T-helper 1 cell treated with Interleukin-12 subunit alpha and Interleukin-12 subunit beta and Interleukin-4 antibody, amounts not matched to agents 30 μg/mL and 1 μg/mL, for 36 hours (primary cell): ENCODE results near the gene ABCC1.
"Not testable (repeated sequence)": the region's sequence is repeated elsewhere in the genome, so short reads cannot be mapped to it uniquely, and the experiment has no call there.

Experiments
- H3K27ac Mint-ChIP-seq: one replicate; pipeline ENCODE4 v1.8.0; 2021; ENCODE audit warnings: mild to moderate bottlenecking, mixed read lengths
- H3K27me3 Mint-ChIP-seq: one replicate; pipeline ENCODE4 v1.8.0; 2021; ENCODE audit warnings: low read depth, mixed read lengths
- H3K36me3 Mint-ChIP-seq: one replicate; pipeline ENCODE4 v1.8.0; 2021; ENCODE audit warnings: low read depth, mixed read lengths
- H3K4me1 Mint-ChIP-seq: one replicate; pipeline ENCODE4 v1.8.0; 2021; ENCODE audit warnings: low read depth, mixed read lengths
- H3K4me3 Mint-ChIP-seq: one replicate; pipeline ENCODE4 v1.8.0; 2021; ENCODE audit warnings: mild to moderate bottlenecking, moderate library complexity, mixed read lengths
- H3K9me3 Mint-ChIP-seq: one replicate; pipeline ENCODE4 v1.8.0; 2021; ENCODE audit warnings: mixed read lengths

ABCC1 gene

GRCh38 chr16:16086653-16087446 is 137.4 kb downstream of the ABCC1 start:
- Mint-ChIP-seq H3K9me3 (peaks cover 13% of the 10 kb centered on the region), H3K4me3 (no peak overlapping the region), H3K36me3 (peaks cover 70% of the 10 kb centered on the region), H3K4me1 (no peaks in the 10 kb centered on the region), H3K27ac (no peak overlapping the region), H3K27me3 (no peaks in the 10 kb centered on the region)

DNA sequence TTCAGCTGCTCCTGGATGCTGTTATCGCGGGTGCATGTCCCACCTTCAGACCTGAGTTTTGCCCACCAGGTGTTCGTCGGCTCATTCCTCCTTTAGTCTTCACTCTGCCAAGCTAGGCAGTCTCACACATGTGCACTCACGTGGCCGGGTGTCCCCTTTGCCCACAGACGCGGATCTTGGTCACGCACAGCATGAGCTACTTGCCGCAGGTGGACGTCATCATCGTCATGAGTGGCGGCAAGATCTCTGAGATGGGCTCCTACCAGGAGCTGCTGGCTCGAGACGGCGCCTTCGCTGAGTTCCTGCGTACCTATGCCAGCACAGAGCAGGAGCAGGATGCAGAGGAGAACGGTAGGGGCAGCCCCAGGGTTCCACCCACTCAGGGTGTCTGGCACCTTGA is 140.8 kb downstream of the ABCC1 start:
- no peak overlapping the region for H3K4me3 Mint-ChIP-seq
- H3K36me3 Mint-ChIP-seq, result peaks cover 55% of the 10 kb centered on the region
- H3K27ac Mint-ChIP-seq, result no peak overlapping the region
- no peaks in the 10 kb centered on the region for H3K9me3 Mint-ChIP-seq
- no peaks in the 10 kb centered on the region for H3K4me1 Mint-ChIP-seq
- H3K27me3 Mint-ChIP-seq, result no peaks in the 10 kb centered on the region

DNA sequence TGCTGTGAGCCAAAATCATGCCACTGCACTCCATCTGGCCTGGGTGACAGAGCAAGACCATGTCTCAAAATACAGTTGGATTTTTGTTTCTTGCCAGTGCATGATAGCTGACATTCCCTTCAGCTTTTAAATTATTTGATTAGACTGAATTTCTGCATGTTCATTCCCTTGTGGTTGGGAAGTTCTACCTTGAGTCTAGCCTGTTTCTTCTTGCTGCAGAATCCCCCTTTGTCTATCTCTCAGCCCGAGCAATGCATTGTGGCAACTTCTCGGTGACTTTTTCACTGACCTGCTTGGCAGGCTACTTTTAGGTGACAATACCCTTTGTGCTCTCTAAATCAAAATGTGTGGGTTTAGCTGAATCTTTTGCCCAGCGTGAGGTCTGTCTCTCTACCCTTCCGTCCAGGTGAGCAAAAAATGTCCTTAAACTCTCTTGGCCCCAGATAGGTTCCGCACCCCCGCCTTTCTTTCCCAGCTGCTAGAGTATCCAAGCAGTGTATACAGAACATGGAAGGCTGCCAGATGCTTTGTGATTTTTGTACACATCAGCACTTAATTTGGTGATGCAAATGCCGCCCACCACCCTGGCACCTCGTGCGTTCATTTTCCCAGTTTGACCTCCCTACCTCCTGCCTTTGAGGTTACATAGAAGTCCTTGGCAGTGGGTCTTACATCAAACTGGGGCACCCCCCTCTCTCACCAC is 143.7 kb downstream of the ABCC1 start:
- Mint-ChIP-seq H3K27me3 (no peaks in the 10 kb centered on the region), H3K36me3 (peaks cover 48% of the 10 kb centered on the region), H3K4me1 (no peaks in the 10 kb centered on the region), H3K27ac (no peak overlapping the region), H3K4me3 (no peak overlapping the region), H3K9me3 (no peaks in the 10 kb centered on the region)

GRCh38 chr16:16093628-16094332 is 144.4 kb downstream of the ABCC1 start:
- no peaks in the 10 kb centered on the region for H3K4me1 Mint-ChIP-seq
- H3K27ac Mint-ChIP-seq, result no peak overlapping the region
- H3K9me3 Mint-ChIP-seq, result no peaks in the 10 kb centered on the region
- H3K27me3 Mint-ChIP-seq, result no peaks in the 10 kb centered on the region
- no peak overlapping the region for H3K4me3 Mint-ChIP-seq
- peaks cover 50% of the 10 kb centered on the region for H3K36me3 Mint-ChIP-seq

- Mint-ChIP-seq H3K27ac (no peak overlapping the region), H3K27me3 (no peaks in the 10 kb centered on the region), H3K4me3 (no peak overlapping the region), H3K9me3 (no peaks in the 10 kb centered on the region), H3K36me3 (peaks cover 43% of the 10 kb centered on the region), H3K4me1 (no peaks in the 10 kb centered on the region)
Observed at GRCh38 chr16:16095646-16096045, 146.2 kb downstream of the ABCC1 start.

GRCh38 chr16:16096121-16096857 is 146.9 kb downstream of the ABCC1 start:
- H3K27me3 Mint-ChIP-seq, result no peaks in the 10 kb centered on the region
- no peaks in the 10 kb centered on the region for H3K4me1 Mint-ChIP-seq
- H3K36me3 Mint-ChIP-seq, result peaks cover 38% of the 10 kb centered on the region
- no peak overlapping the region for H3K4me3 Mint-ChIP-seq
- H3K9me3 Mint-ChIP-seq, result no peaks in the 10 kb centered on the region
- no peak overlapping the region for H3K27ac Mint-ChIP-seq

- no peaks in the 10 kb centered on the region for H3K4me1 Mint-ChIP-seq
- no peak overlapping the region for H3K4me3 Mint-ChIP-seq
- H3K9me3 Mint-ChIP-seq, result no peaks in the 10 kb centered on the region
- peaks cover 40% of the 10 kb centered on the region for H3K36me3 Mint-ChIP-seq
- H3K27me3 Mint-ChIP-seq, result no peaks in the 10 kb centered on the region
- no peak overlapping the region for H3K27ac Mint-ChIP-seq
Observed at GRCh38 chr16:16096858-16097213, 147.4 kb downstream of the ABCC1 start.

DNA sequence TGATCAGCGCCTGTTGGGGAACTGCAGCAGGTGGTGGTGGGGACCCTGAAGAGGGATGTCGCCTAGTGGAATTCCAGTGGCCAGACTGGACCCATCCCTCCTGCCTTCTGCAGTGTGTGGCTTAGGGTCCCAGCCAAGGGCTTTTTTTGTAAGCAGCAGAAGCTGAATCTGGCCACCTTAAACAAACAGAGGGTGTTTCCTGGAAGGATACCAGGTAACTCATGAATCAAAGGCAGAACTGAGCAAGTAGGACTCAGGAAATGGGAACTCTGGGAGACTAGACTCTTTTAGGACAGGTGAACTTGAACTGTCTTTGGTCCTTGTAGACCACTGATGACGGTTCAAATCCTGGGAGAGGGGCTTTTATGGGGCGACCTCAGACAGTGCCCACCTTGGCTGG is 149.9 kb downstream of the ABCC1 start:
- H3K4me1 Mint-ChIP-seq, result no peaks in the 10 kb centered on the region
- H3K27ac Mint-ChIP-seq, result no peak overlapping the region
- H3K36me3 Mint-ChIP-seq, result peaks cover 38% of the 10 kb centered on the region
- no peaks in the 10 kb centered on the region for H3K27me3 Mint-ChIP-seq
- no peak overlapping the region for H3K4me3 Mint-ChIP-seq
- H3K9me3 Mint-ChIP-seq, result no peaks in the 10 kb centered on the region

DNA sequence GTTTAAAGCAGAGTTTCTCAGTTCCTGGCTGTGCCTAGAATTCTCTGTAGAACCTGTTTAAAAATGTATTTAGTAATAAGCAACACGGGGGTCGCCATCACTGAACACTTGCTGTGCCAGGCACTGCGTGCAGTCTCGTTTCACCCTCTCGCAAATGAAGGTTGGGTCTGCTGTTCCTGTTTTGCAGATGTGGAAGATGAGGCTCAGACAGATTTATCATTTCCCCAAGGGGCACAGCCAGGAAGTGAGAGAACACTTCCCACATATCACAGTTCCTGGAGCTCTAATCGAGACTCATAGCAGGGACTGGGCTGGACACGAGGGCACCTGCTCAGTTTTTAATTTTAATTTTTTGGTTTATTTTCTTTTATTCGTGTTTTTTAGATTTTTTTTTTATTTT is 151.2 kb downstream of the ABCC1 start:
- Mint-ChIP-seq H3K27me3 (no peaks in the 10 kb centered on the region), H3K4me3 (no peak overlapping the region), H3K27ac (no peak overlapping the region), H3K9me3 (no peaks in the 10 kb centered on the region), H3K4me1 (no peaks in the 10 kb centered on the region), H3K36me3 (peaks cover 38% of the 10 kb centered on the region)

GRCh38 chr16:16101585-16101984 is 152.2 kb downstream of the ABCC1 start:
- Mint-ChIP-seq H3K27ac (no peak overlapping the region), H3K4me1 (no peaks in the 10 kb centered on the region), H3K4me3 (no peak overlapping the region), H3K36me3 (peaks cover 35% of the 10 kb centered on the region), H3K27me3 (no peaks in the 10 kb centered on the region), H3K9me3 (no peaks in the 10 kb centered on the region)

GRCh38 chr16:16102738-16103137 is 153.3 kb downstream of the ABCC1 start:
- no peaks in the 10 kb centered on the region for H3K27me3 Mint-ChIP-seq
- no peak overlapping the region for H3K27ac Mint-ChIP-seq
- no peaks in the 10 kb centered on the region for H3K4me1 Mint-ChIP-seq
- no peaks in the 10 kb centered on the region for H3K9me3 Mint-ChIP-seq
- H3K4me3 Mint-ChIP-seq, result no peak overlapping the region
- H3K36me3 Mint-ChIP-seq, result peaks cover 35% of the 10 kb centered on the region

DNA sequence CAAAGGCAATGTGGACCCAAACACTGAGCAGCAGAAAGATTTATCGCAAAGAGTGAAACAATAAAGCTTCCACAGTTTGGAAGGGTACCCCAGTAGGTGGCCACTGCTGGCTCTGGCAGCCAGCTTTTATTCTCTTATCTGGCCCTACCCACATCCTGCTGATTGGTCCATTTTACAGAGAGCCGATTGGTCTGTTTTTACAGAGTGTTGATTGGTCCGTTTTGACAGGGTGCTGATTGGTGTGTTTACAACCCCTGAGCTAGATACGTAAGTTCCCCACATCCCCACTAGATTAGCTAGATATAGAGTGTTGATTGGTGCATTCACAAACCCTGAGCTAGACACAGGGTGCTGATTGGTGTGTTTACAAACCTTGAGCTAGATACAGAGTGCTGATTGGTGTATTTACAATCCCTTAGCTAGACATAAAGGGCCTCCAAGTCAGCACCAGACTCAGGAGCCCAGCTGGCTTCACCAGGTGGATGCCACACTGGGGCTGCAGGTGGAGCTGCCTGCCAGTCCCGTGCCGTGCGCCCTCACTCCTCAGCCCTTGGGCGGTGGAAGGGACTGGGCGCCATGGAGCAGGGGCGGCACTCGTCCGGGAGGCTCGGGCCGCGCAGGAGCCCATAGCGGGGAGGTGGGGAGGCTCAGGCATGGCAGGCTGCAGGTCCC is 154.9 kb downstream of the ABCC1 start:
- not testable (repeated sequence) for H3K4me1 Mint-ChIP-seq, H3K4me3 Mint-ChIP-seq, H3K27ac Mint-ChIP-seq, H3K9me3 Mint-ChIP-seq, H3K27me3 Mint-ChIP-seq
- H3K36me3 Mint-ChIP-seq, result peaks cover 37% of the 10 kb centered on the region

GRCh38 chr16:16104804-16105141 is 155.4 kb downstream of the ABCC1 start:
- not testable (repeated sequence) for H3K27ac Mint-ChIP-seq, H3K27me3 Mint-ChIP-seq, H3K4me1 Mint-ChIP-seq, H3K4me3 Mint-ChIP-seq, H3K9me3 Mint-ChIP-seq
- peaks cover 41% of the 10 kb centered on the region for H3K36me3 Mint-ChIP-seq

DNA sequence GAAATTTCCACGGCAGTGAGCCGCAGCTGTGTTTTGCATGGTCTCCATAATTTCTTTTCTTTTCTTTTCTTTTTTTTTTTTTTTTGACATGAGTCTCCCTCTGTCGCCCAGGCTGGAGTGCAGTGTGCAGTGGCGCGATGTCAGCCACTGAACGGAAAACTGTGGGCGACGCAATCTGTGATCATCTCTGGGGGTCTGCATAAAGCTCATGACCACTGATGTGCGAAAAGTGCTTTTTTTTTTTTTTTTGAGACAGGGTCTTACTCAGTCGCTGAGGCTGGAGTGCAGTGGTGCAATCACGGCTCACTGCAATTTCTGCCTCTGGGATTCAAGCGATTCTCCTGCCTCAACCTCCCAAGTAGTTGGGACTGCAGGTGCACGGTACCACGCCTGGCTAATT is 156.2 kb downstream of the ABCC1 start:
- Mint-ChIP-seq H3K27ac (no peak overlapping the region), H3K27me3 (no peaks in the 10 kb centered on the region), H3K36me3 (peaks cover 41% of the 10 kb centered on the region), H3K4me1 (no peaks in the 10 kb centered on the region), H3K9me3 (no peaks in the 10 kb centered on the region), H3K4me3 (no peak overlapping the region)
